T-helper 1 cell (primary cell): ENCODE measurements around the gene C9orf43.
A peak's percentile ranks its signal among the peaks of the same experiment; 100 is the strongest.
"Not testable (repeated sequence)": the region's sequence is repeated elsewhere in the genome, so short reads cannot be mapped to it uniquely, and the experiment has no call there.

Source experiments
- DNase-seq, 5 donors: peaks; one replicate each; pipeline ENCODE4 v3.0.0-alpha.2; 2012 to 2020

C9orf43 gene

DNA sequence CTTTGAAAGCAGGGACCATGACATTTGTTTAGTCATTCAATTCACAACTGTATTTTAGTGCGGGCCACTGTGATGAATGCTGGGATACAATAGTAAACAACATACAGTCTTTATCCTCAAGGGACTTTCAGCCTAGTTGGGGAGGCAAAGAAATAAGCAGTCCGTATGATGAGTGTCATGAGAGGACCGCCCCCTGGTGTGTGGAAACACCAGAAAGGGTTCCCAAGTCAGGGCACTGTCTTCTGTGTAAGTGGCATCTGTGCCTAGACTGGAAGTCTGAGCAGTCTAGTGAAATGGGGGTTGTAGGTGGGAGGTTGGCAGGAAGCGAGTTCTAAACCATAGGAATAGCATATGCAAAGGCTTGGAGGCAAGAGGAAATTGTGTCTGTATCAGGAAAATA, 6.8 kb downstream of the C9orf43 start:
- no peak for DNase-seq

DNA sequence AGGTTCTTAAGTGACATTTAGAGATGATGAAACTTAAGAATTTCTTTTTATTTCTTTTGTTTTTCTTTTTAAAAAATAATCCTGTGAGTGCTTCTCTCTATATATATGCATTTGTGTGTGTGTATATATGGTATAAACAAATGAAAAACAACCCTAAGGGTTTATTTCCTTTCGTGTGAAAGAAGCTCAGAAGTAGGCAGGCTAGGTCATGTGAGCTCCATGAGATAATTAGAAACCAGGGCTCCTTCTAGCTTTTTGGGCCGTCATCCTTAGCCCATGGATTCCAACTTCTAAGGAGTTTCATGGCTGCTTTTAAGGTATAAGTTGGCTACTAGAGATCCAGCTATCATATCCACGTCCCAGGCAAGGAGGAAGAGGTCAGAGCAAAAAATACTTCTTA, 11.2 kb downstream of the C9orf43 start:
- no peak for DNase-seq

DNA sequence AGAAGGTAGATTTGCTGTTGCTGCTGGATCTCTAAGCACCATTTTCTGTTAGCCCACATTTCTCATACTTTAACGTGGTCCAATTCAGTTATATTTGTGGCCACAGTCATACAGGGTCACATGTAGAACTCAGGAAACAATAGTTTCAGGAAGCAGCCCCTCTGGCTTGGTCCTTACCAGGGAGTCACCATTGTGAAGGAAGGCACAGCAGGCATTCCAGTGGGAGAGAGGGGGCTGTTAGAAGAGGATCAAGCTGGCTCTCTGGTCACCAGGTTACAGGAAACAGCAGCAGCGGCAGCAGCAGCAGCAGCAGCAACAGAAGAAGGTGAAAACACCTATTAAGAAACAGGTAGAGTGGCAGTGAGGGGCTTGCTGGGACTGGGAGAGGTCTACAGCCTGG, 14.5 kb downstream of the C9orf43 start:
- no peak for DNase-seq

DNA sequence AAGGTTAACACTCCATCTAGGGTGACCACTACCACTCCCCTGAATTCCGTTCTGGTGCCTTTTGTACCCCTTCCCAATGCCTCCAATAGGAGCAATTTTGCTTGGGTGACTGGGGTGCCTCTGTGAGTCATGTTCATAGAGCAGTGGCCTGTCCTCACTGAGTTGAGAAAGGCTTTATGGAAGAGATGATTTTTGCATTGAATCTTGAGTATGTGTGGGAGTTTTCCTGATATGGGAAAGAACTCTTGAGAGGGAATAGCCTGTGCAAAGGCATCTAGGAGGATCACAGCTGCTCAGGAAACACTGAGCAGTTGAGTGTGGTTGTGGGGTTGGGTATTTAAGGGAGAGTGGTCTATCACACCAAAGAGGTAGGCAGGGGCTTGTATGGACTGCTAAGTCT, 16.2 kb downstream of the C9orf43 start:
- DNase-seq: no peak

GRCh38 chr9:113427629-113428028, 17.1 kb downstream of the C9orf43 start:
- DNase-seq: no peak

GRCh38 chr9:113428062-113428615, 17.6 kb downstream of the C9orf43 start:
- no peak for DNase-seq

GRCh38 chr9:113431191-113431590, 20.6 kb downstream of the C9orf43 start:
- DNase-seq: no peak

DNA sequence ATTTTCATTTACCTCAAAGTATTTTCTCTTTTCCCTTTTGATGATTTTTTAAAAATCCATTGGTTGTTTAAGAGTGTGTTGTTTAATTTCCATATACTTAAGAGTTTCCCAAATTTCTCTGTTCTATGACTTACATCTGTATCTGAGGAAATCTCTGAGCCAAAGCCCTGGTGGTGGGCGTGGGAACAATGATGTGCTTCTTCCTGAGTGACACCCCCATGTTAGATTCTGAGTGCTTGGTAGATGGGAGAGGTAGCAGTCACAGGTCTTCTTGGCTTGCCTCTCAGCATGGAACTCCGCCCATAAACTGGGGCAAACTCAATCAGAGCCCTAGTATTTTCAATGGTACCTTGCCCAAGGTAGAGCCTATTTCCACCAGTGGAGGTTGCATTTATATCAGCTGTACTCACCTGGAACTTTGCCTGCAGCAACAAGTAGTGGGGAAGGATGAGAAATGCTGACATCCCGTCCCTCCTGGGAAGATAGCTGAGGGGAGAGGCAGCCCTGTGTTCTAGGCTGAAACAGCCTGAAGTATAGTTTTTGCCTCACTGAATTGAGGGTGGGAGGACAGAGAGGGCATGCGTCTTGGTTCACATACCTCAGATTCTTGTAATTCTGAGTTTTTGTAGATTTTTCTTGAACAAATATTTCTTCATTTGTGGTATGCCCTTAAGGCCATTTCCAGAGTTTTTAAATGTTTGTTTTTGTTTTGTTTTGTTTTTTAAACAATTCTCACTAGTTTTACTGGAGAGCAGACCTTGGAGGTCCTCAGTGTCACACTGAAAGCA, 26.4 kb downstream of the C9orf43 start:
- no peak for DNase-seq

GRCh38 chr9:113437716-113438115, 27.2 kb downstream of the C9orf43 start:
- DNase-seq: not testable (repeated sequence)

DNA sequence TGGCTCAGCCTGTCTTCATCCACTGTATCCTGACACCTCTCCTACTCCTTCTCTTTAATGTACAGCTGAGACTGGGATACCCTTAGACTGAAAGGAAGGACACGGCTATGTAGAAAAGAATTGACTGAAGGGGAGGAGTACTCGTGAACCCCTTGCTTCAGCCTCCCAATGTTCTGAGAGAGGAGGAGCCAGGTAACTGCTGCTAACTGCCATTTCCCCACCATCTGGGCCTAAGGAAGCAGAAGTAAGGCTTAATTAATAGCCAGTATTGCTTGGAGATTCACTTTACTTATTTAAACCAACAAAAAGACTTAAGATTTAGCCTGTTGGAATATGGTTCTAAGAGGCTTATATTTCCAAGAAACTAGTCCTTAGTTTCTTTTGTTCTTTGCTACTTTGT, 34.2 kb downstream of the C9orf43 start:
- DNase-seq: no peak

DNA sequence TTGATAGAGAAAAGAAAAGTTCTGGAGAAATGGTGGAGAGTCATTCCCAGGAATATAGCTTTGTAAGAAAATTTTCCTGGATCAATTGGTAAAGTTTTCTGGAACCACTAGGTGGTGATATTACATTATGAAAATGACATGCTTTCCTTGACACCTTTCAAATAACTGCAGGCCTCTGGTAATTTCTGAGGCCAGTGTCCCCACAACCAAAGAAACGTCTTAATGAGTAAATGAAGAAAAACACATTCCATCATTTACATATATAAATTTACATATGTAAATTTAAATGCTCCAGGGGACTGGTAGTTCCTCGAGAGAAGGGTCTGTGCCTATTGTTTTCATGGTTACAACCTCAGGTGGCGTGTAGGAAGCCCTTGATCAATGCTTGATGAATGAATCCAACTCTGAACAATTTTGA, 35.8 kb downstream of the C9orf43 start:
- DNase-seq: peak in 1 of 5 donors; percentile 17

DNA sequence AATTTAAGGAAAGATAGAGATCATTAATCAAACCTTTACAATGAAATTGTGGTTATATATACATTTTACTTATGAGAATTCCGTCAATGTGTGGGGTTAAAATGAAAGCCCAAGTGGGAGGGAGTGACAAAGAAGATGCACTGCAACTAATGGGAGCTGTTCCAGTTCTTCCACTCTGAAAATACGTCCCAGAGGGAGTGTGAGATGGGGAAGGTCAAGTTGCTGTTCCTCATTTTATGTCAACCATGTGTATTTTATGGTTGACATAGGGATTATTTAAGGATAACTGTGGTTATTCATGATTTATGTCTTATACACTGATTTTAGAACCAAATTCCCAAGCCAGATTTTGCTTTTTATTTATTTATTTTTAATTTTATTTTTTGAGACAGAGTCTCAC, 38.8 kb downstream of the C9orf43 start:
- DNase-seq: no peak

GRCh38 chr9:113452113-113452605, 41.6 kb downstream of the C9orf43 start:
- no peak for DNase-seq

DNA sequence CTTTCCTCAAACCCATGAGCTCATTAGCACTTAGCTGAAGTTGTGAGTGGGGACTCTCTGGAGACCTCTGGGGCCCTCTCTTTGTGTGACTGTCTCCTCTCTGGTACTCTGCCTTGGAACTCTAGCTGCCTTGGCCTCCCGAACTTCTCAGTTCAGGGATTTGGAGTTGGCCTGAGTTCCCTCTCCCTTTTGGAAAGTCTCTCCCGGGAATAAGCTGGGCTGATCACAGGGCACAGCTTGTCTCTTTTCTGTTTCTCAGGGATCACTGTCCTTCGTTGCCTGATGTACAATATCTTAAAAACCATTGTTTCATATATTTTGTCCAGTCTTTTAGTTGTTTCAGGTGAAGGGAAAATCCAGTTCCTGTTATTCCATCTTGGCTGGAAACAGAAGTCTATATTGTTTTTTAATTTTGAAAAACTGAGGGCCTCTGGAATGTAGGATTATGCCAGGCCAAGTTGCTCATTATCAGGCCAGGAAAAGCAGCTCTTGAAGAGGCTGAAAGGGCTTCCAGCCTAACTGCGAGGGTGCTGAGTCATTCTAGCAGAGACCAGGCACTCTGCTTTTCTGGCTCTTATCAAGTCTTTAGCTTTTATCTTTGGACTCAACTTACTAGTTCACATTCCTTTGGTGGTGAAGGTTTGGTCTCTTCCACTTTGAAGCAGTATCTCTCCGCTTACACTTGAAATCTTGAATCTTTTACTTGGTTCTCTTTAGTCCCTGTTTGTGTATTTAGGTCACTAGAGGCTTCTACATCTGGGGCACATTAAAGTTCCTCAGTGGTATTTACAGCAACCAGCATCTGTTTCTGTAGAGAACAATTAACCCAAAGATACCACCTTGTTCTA, 44.6 kb downstream of the C9orf43 start:
- peak in 1 of 5 donors; percentile 23 for DNase-seq

- DNase-seq: no peak
Measured at GRCh38 chr9:113456235-113456634, 45.7 kb downstream of the C9orf43 start.

DNA sequence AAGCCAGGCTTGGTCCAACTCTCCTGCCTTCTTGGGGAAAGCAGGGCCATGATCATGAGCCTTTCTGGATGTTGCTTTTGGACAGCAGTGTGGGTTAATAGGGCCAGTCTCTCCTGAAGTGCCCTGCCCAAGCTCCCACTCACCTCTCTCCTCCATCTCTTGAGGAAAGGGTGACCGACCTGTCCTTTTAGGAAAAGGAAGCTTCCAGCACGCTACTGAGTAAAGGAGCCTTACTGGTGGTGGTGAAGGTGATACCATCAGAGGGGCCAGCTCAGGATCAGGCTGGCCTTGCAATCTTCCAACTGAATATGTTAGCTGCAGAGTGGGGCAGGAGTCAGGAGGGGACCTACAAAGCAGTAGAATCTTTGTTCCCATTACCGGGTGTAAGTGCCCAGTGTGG, 50.7 kb downstream of the C9orf43 start:
- no peak for DNase-seq

- DNase-seq: no peak
Measured at GRCh38 chr9:113461943-113462342, 51.4 kb downstream of the C9orf43 start.

GRCh38 chr9:113462781-113463286, 52.3 kb downstream of the C9orf43 start:
- no peak for DNase-seq

DNA sequence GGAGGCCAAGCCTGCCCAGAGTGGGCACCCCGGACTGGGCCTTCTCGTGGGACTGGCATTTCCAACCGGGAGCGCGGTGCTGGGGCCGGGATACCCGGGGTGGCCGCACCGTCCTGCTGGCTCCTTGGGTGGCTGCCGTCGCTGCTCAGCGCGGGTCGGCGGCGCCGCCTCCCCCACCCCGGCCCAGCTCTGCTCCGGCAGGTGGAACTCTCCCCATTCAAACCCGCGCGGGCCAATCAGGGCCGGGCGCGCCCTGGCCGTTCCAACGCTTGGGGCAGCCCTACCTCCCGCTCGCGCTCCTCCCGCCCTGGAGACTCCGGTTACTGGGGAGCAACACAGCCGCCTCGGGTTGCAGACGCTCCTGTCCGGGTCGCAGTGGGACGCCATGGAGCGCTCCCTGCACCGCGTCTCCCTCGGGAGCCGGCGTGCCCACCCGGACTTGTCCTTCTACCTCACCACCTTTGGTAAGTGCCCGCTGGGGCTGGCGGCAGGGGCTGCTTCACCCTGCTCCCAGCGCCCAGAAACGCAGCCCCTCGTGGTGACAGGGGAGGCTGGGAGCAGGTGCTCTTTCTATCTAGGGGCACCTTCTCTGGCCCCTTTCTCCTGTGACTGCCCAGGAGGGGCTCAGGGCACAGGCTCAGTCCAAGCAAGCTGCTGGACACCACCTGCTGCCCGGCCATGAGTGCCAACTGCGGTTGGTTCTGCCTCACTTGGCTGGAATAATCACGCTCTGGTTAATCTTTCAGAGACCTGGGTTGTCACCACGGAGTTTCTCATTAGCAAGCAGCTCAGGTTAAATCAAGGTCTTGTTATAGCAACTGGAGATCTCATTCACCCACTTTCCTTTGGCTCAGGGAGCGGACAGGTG, 53.1 kb downstream of the C9orf43 start, which contains the start of gene RGS3:
TSS of gene RGS3 (plus strand) at position 310 of the 868 bp plus-strand sequence. CDS start at position 386, 76 bp downstream.
- no peak for DNase-seq

GRCh38 chr9:113464286-113464660, 53.7 kb downstream of the C9orf43 start:
- no peak for DNase-seq

DNA sequence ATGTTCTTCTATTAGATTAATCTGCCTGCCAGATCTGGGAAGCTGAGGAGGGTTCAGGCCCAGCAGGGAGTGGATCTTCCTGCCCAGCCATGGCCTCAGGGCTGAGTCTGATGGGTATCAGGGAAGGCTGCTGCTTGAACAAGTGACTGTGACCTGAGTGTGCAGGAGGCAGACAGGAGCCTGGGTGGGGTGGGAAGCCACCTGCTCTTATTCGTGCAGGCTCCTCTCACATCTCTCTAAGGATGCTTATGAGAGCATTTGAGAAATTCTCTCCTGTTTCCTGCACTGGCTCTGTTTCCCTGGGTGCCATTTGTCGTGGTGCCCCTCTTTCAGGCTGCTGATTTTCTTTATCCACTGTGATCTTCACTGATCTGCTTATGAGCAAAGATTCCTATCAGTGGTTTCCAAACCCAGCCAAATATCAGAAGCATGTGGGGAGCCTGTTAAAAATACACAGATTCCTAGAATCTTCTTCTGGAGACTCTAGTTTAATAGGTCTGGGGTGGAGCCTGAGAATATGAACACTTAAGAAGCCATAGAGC, 55.1 kb downstream of the C9orf43 start:
- no peak for DNase-seq

DNA sequence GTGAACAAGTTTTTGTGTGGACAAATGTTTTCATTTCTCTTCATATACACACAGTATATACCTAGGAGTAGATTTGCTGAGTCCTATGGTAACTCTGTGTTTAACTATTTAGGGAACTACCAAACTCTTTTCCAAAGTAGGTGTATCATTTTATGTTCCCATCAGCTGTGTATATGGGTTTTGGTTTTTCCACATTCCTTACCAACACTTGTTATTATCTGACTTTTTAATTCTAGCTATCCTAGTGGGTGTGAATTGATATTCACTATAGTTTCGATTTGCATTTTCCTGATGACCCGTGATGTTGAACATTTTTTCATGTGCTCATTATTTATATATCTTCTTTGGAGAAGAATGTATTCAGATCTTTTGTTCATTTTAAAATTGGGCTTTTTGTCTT, 56.6 kb downstream of the C9orf43 start:
- DNase-seq: no peak
